OCI-LY7 (cell line): ENCODE data around the gene FBH1. TPM values are rescaled to one million over a fixed set of nuclear protein-coding genes. Genes with fewer than 3 reads are reported as not detected.
A peak's percentile ranks its signal among the peaks of the same experiment; 100 is the strongest.
"Not testable (repeated sequence)": the region's sequence is repeated elsewhere in the genome, so short reads cannot be mapped to it uniquely, and the experiment has no call there.

Experiments used
- BruUV-seq: library from RNA; stranded (reverse); fragments of 400-500 nt; replicated peaks from 2 replicates; lab custom pipeline; 2021; lab: Mats Ljungman, UMichigan
- CTCF ChIA-PET: fragments of 300-600 bp; sonication (Branson Sonifier 250); formaldehyde crosslinking; loops from one replicate; lab custom pipeline; 2022; ENCODE audit warnings: antibody characterized with exemption; ENCODE audit not compliant: unreplicated experiment; lab: Charles Lee
- POLR2A ChIA-PET: fragments of 300-600 bp; sonication (Branson Sonifier 250); formaldehyde crosslinking; loops from one replicate; lab custom pipeline; 2022; ENCODE audit warnings: antibody characterized with exemption; lab: Charles Lee
- DNase-seq: peaks from one replicate; pipeline ENCODE4 v3.0.0-alpha.2; 2015; ENCODE audit warnings: low spot score
- H2AFZ ChIP-seq: fragments of 200-600 bp; sonication (generic), shearing (Covaris generic); 2 replicates; pipeline ENCODE4 v1.6.1; 2014; ENCODE audit warnings: mild to moderate bottlenecking, antibody characterized with exemption, low read length, moderate library complexity
- H3K27ac ChIP-seq: fragments of 200-600 bp; sonication (generic); 2 replicates; pipeline ENCODE4 v1.5.1; 2014; ENCODE audit warnings: mixed run types, low read depth, mild to moderate bottlenecking, moderate library complexity, low read length, inconsistent platforms; ENCODE audit not compliant: poor library complexity, severe bottlenecking
- H3K36me3 ChIP-seq: fragments of 200-600 bp; sonication (generic); 2 replicates; pipeline ENCODE4 v1.6.1; 2014; ENCODE audit warnings: mild to moderate bottlenecking, antibody characterized with exemption, low read length, moderate library complexity, mixed read lengths; ENCODE audit not compliant: insufficient read depth
- H3K4me1 ChIP-seq: fragments of 200-600 bp; sonication (generic); 2 replicates; pipeline ENCODE4 v1.5.1; 2014; ENCODE audit warnings: mild to moderate bottlenecking, low read length; ENCODE audit not compliant: insufficient read depth, poor library complexity, severe bottlenecking
- H3K4me2 ChIP-seq: fragments of 200-600 bp; sonication (generic); 2 replicates; pipeline ENCODE4 v1.6.1; 2014; ENCODE audit warnings: mild to moderate bottlenecking, low read length
- H3K4me3 ChIP-seq: fragments of 200-600 bp; sonication (generic); 2 replicates; pipeline ENCODE4 v1.5.1; 2014; ENCODE audit warnings: mild to moderate bottlenecking, low read depth, low read length; ENCODE audit not compliant: poor library complexity, severe bottlenecking
- H3K79me2 ChIP-seq: fragments of 200-600 bp; sonication (generic); 2 replicates; pipeline ENCODE4 v1.6.1; 2016; ENCODE audit warnings: low read depth, mild to moderate bottlenecking, low read length, moderate library complexity, mixed read lengths; ENCODE audit not compliant: insufficient read depth
- H3K9me2 ChIP-seq: fragments of 200-600 bp; sonication (generic); 2 replicates; pipeline ENCODE4 v1.6.1; 2016; ENCODE audit warnings: mild to moderate bottlenecking, low read length, mixed read lengths; ENCODE audit not compliant: insufficient read depth
- H3K9me3 ChIP-seq: fragments of 200-600 bp; sonication (generic); 2 replicates; pipeline ENCODE4 v1.6.1; 2014; ENCODE audit warnings: mild to moderate bottlenecking, mixed run types, low read length, mixed read lengths
- H4K20me1 ChIP-seq: fragments of 200-600 bp; sonication (generic); 2 replicates; pipeline ENCODE4 v1.6.1; 2014; ENCODE audit warnings: mild to moderate bottlenecking, antibody characterized with exemption, low read length, moderate library complexity, mixed read lengths; ENCODE audit not compliant: insufficient read depth
- EZH2phosphoT487 ChIP-seq: fragments of 200-600 bp; sonication (generic); IDR thresholded peaks from 2 replicates; pipeline ENCODE4 v1.6.1; 2018; ENCODE audit warnings: low read depth, borderline replicate concordance, mild to moderate bottlenecking, mixed run types, antibody characterized with exemption, low read length, moderate library complexity, mixed read lengths
- intact Hi-C: fragments of 100-400 bp; cut with micrococcal nuclease; formaldehyde crosslinking; loops from one replicate; pipeline ENCODE4 v1.10.0; 2022; ENCODE audit not compliant: unreplicated experiment
- total RNA-seq, 2 experiments: library from RNA; depleted of rRNA in 1 of 2; stranded (reverse); fragments of >200 nt in 1 of 2; shearing (Covaris generic) in 1 of 2; gene quantifications; 2 replicates each; pipeline ENCODE4 v1.2.3, GENCODE V29; 2014 to 2022
- TF ChIP-seq, protein P1 (sequence below): fragments of 200-600 bp; sonication (generic); conservative IDR thresholded peaks from 2 replicates; pipeline ENCODE4 v1.5.1; 2014; ENCODE audit warnings: mild to moderate bottlenecking, antibody characterized with exemption, low read length, moderate library complexity, mixed read lengths

FBH1 gene
- total RNA-seq, 2 experiments from 2014 or later = 58.1 to 65.6 TPM

- H3K79me2 ChIP-seq = peaks cover 3% of the 10 kb centered on the region; the same call in 1 of the 2 replicates
- H3K4me2 ChIP-seq = peak overlapping the region; percentile 76
- H2AFZ ChIP-seq = peak overlapping the region; percentile 80
- DNase-seq = peak; percentile 68
- peak overlapping the region; percentile 60 for H3K4me3 ChIP-seq
- BruUV-seq = no TSS peak
- no peaks in the 10 kb centered on the region for H3K36me3 ChIP-seq
- CTCF ChIA-PET = interaction anchor here (0.6 to 1.3 kb wide), 2 partner anchors 8 to 26 kb away, joined by 3 to 4 read pairs; no protein-coding TSS in a partner anchor
- H3K27ac ChIP-seq = peak overlapping the region; percentile 92
- intact Hi-C loops = loop anchor here (5.0 kb wide), 2 partner anchors 182 to 208 kb away; no protein-coding TSS in a partner anchor
- peaks cover 73% of the 10 kb centered on the region for H3K4me1 ChIP-seq
- H4K20me1 ChIP-seq = no peaks in the 10 kb centered on the region
- POLR2A ChIA-PET = interaction anchor here (0.6 to 8.3 kb wide), 27 partner anchors 8 to 1311 kb away, joined by 3 to 144 read pairs (median 4); partner anchors contain the start of genes ANKRD16, FBH1 and GDI2
- TF ChIP-seq EZH2phosphoT487 = no peak
- TF ChIP-seq, protein P1, sequence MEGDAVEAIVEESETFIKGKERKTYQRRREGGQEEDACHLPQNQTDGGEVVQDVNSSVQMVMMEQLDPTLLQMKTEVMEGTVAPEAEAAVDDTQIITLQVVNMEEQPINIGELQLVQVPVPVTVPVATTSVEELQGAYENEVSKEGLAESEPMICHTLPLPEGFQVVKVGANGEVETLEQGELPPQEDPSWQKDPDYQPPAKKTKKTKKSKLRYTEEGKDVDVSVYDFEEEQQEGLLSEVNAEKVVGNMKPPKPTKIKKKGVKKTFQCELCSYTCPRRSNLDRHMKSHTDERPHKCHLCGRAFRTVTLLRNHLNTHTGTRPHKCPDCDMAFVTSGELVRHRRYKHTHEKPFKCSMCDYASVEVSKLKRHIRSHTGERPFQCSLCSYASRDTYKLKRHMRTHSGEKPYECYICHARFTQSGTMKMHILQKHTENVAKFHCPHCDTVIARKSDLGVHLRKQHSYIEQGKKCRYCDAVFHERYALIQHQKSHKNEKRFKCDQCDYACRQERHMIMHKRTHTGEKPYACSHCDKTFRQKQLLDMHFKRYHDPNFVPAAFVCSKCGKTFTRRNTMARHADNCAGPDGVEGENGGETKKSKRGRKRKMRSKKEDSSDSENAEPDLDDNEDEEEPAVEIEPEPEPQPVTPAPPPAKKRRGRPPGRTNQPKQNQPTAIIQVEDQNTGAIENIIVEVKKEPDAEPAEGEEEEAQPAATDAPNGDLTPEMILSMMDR = no peak
- H3K9me2 ChIP-seq = no peaks in the 10 kb centered on the region
- H3K9me3 ChIP-seq = no peaks in the 10 kb centered on the region
Measured at GRCh38 chr10:5844345-5845055, 45.5 kb upstream of the FBH1 start.

GRCh38 chr10:5846667-5847066 lies 43.4 kb upstream of the FBH1 start:
- H3K79me2 ChIP-seq, H3K9me3 ChIP-seq, H4K20me1 ChIP-seq, DNase-seq, intact Hi-C loops, BruUV-seq, H3K9me2 ChIP-seq, H3K36me3 ChIP-seq: not testable (repeated sequence)
- POLR2A ChIA-PET = interaction anchor here (0.6 to 8.3 kb wide), 6 partner anchors 12 to 155 kb away, joined by 3 to 144 read pairs (median 5); partner anchors contain the start of gene GDI2
- peaks cover 54% of the 10 kb centered on the region for H3K4me1 ChIP-seq
- CTCF ChIA-PET = interaction anchor here (1.0 kb wide), 1 partner anchor 12 kb away, joined by 5 read pairs; no protein-coding TSS in a partner anchor
- H2AFZ ChIP-seq = peak overlapping the region; percentile 64; the same call in 1 of the 2 replicates
- H3K4me2 ChIP-seq = peak overlapping the region; percentile 76
- H3K27ac ChIP-seq = peak overlapping the region; percentile 92
- peak overlapping the region; percentile 5 for H3K4me3 ChIP-seq

DNA sequence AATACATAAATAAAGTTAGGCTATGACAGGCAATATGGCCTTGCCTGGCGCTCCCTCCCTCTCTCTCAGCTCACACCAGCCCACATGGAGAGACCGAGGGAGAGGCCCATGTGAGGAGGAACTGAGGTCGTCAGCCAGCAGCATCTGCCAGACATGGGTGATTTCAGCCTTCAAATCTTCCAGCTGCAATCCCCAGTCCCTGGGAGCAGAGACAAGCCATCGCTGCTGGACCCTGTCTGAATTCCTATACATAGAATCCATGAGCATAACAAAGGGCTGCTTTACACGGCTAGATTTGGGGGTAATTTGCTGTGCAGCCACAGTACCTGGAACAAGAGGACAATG lies 35.9 kb upstream of the FBH1 start:
- no peak for TF ChIP-seq EZH2phosphoT487
- TF ChIP-seq, protein P1 = no peak
- no peak overlapping the region for H3K4me2 ChIP-seq
- no peaks in the 10 kb centered on the region for H4K20me1 ChIP-seq
- no peaks in the 10 kb centered on the region for H3K36me3 ChIP-seq
- H3K79me2 ChIP-seq = no peaks in the 10 kb centered on the region
- no peak for DNase-seq
- ChIA-PET POLR2A (interaction anchor here (1.2 to 3.1 kb wide), 3 partner anchors 11 to 35 kb away, joined by 3 to 31 read pairs (median 9); partner anchors contain the start of gene ANKRD16), CTCF (interaction anchor here (1.1 kb wide), 1 partner anchor 12 kb away, joined by 3 read pairs; no protein-coding TSS in a partner anchor)
- intact Hi-C loops = no loop called here
- H2AFZ ChIP-seq = no peak overlapping the region
- no peaks in the 10 kb centered on the region for H3K9me3 ChIP-seq
- H3K9me2 ChIP-seq = no peaks in the 10 kb centered on the region
- no TSS peak for BruUV-seq
- no peak overlapping the region for H3K27ac ChIP-seq
- H3K4me1 ChIP-seq = peaks cover 22% of the 10 kb centered on the region
- no peak overlapping the region for H3K4me3 ChIP-seq
